Skeletal muscle satellite cell (primary cell): ENCODE measurements around the gene OR2M3. TPM values are rescaled to one million over a fixed set of nuclear protein-coding genes. Genes with fewer than 3 reads are reported as not detected.

Source experiments
- H3K27me3 ChIP-seq: 2 replicates; pipeline ENCODE4 v1.7.0; 2013; ENCODE audit warnings: low read length; ENCODE audit not compliant: control insufficient read depth, insufficient read depth
- H3K36me3 ChIP-seq: 2 replicates; pipeline ENCODE4 v1.7.0; 2013; ENCODE audit warnings: mild to moderate bottlenecking, control low read depth, low read length; ENCODE audit not compliant: insufficient read depth
- H3K4me1 ChIP-seq: 2 replicates; pipeline ENCODE4 v1.7.0; 2013; ENCODE audit warnings: low read length; ENCODE audit not compliant: control insufficient read depth, insufficient read depth
- H3K4me2 ChIP-seq: 2 replicates; pipeline ENCODE4 v1.7.0; 2013; ENCODE audit warnings: mild to moderate bottlenecking, low read length
- H3K4me3 ChIP-seq: 2 replicates; pipeline ENCODE4 v1.7.0; 2013; ENCODE audit warnings: low read length
- H3K9ac ChIP-seq: 2 replicates; pipeline ENCODE4 v1.7.0; 2013; ENCODE audit warnings: mild to moderate bottlenecking, low read depth, low read length, moderate library complexity
- H3K9me3 ChIP-seq: replicated peaks from 2 replicates; pipeline ENCODE4 v1.7.0; 2013; ENCODE audit warnings: mild to moderate bottlenecking, control low read depth, low read length
- total RNA-seq: library from RNA; depleted of rRNA; stranded (reverse); fragments of >200 nt; gene quantifications from 2 replicates; pipeline ENCODE4 v1.2.3, GENCODE V29; 2012; rRNA removed

OR2M3 gene
- 0.22 TPM in 1 of 2 replicates, not detected in the other for total RNA-seq

- no peaks in the 10 kb centered on the region for H3K27me3 ChIP-seq
- H3K4me3 ChIP-seq = no peak within 1 kb of the TSS
- no peaks in the 10 kb centered on the region for H3K9me3 ChIP-seq
- no peak within 1 kb of the TSS for H3K4me2 ChIP-seq
- H3K4me1 ChIP-seq = no peaks in the 10 kb centered on the region
- H3K36me3 ChIP-seq = no peaks in the 10 kb centered on the region
- no peak within 1 kb of the TSS for H3K9ac ChIP-seq
Measured at GRCh38 chr1:248196965-248197364, at the start of gene OR2M3. TSS of gene OR2M3 (plus strand) at chr1:248197265. CDS start at chr1:248203068, 5,803 bp downstream.

- peaks cover 15% of the 10 kb centered on the region for H3K9me3 ChIP-seq
- no peaks in the 10 kb centered on the region for H3K4me1 ChIP-seq
- no peak overlapping the region for H3K4me3 ChIP-seq
- H3K9ac ChIP-seq = no peak overlapping the region
- H3K36me3 ChIP-seq = no peaks in the 10 kb centered on the region
- H3K4me2 ChIP-seq = no peak overlapping the region
- no peaks in the 10 kb centered on the region for H3K27me3 ChIP-seq
Measured at GRCh38 chr1:248152056-248152827, 44.8 kb upstream of the OR2M3 start.

- Histone ChIP-seq H3K4me1 (no peaks in the 10 kb centered on the region), H3K4me3 (no peak overlapping the region), H3K27me3 (no peaks in the 10 kb centered on the region), H3K4me2 (no peak overlapping the region), H3K9ac (no peak overlapping the region), H3K36me3 (no peaks in the 10 kb centered on the region), H3K9me3 (peaks cover 12% of the 10 kb centered on the region)
Measured at GRCh38 chr1:248155927-248156326, 41.1 kb upstream of the OR2M3 start.

GRCh38 chr1:248158758-248159157, 38.3 kb upstream of the OR2M3 start:
- Histone ChIP-seq H3K27me3 (no peaks in the 10 kb centered on the region), H3K9me3 (peaks cover 4% of the 10 kb centered on the region), H3K4me2 (no peak overlapping the region), H3K36me3 (no peaks in the 10 kb centered on the region), H3K4me3 (no peak overlapping the region), H3K4me1 (no peaks in the 10 kb centered on the region), H3K9ac (no peak overlapping the region)

GRCh38 chr1:248164031-248164430, 33.0 kb upstream of the OR2M3 start:
- peaks cover 4% of the 10 kb centered on the region for H3K9me3 ChIP-seq
- H3K36me3 ChIP-seq = no peaks in the 10 kb centered on the region
- H3K27me3 ChIP-seq = no peaks in the 10 kb centered on the region
- no peaks in the 10 kb centered on the region for H3K4me1 ChIP-seq
- H3K9ac ChIP-seq = no peak overlapping the region
- no peak overlapping the region for H3K4me2 ChIP-seq
- H3K4me3 ChIP-seq = no peak overlapping the region

GRCh38 chr1:248165186-248165585, 31.9 kb upstream of the OR2M3 start:
- Histone ChIP-seq H3K4me2 (no peak overlapping the region), H3K27me3 (no peaks in the 10 kb centered on the region), H3K4me1 (no peaks in the 10 kb centered on the region), H3K36me3 (no peaks in the 10 kb centered on the region), H3K9ac (no peak overlapping the region), H3K4me3 (no peak overlapping the region), H3K9me3 (peaks cover 4% of the 10 kb centered on the region)

GRCh38 chr1:248174521-248174920, 22.5 kb upstream of the OR2M3 start, which contains the start of gene OR2M2:
TSS of gene OR2M2 (plus strand) at chr1:248174821. CDS start at chr1:248179986, 5,165 bp downstream.
- no peaks in the 10 kb centered on the region for H3K4me1 ChIP-seq
- no peak within 1 kb of the TSS for H3K9ac ChIP-seq
- no peaks in the 10 kb centered on the region for H3K9me3 ChIP-seq
- no peak within 1 kb of the TSS for H3K4me3 ChIP-seq
- H3K4me2 ChIP-seq = no peak within 1 kb of the TSS
- H3K36me3 ChIP-seq = no peaks in the 10 kb centered on the region
- H3K27me3 ChIP-seq = no peaks in the 10 kb centered on the region

GRCh38 chr1:248183996-248184395, 13.1 kb upstream of the OR2M3 start:
- Histone ChIP-seq H3K27me3 (no peaks in the 10 kb centered on the region), H3K4me2 (no peak overlapping the region), H3K9me3 (no peaks in the 10 kb centered on the region), H3K9ac (no peak overlapping the region), H3K36me3 (no peaks in the 10 kb centered on the region), H3K4me3 (no peak overlapping the region), H3K4me1 (no peaks in the 10 kb centered on the region)

- Histone ChIP-seq H3K9ac (no peak overlapping the region), H3K4me2 (no peak overlapping the region), H3K9me3 (no peaks in the 10 kb centered on the region), H3K27me3 (no peaks in the 10 kb centered on the region), H3K4me1 (no peaks in the 10 kb centered on the region), H3K36me3 (no peaks in the 10 kb centered on the region), H3K4me3 (no peak overlapping the region)
Measured at GRCh38 chr1:248187363-248187762, 9.7 kb upstream of the OR2M3 start.

- no peaks in the 10 kb centered on the region for H3K4me1 ChIP-seq
- H3K4me3 ChIP-seq = no peak overlapping the region
- H3K4me2 ChIP-seq = no peak overlapping the region
- no peaks in the 10 kb centered on the region for H3K9me3 ChIP-seq
- H3K27me3 ChIP-seq = no peaks in the 10 kb centered on the region
- no peak overlapping the region for H3K9ac ChIP-seq
- H3K36me3 ChIP-seq = no peaks in the 10 kb centered on the region
Measured at GRCh38 chr1:248189026-248189425, 8.0 kb upstream of the OR2M3 start.

- Histone ChIP-seq H3K9ac (no peak overlapping the region), H3K4me2 (no peak overlapping the region), H3K27me3 (no peaks in the 10 kb centered on the region), H3K36me3 (no peaks in the 10 kb centered on the region), H3K4me1 (no peaks in the 10 kb centered on the region), H3K4me3 (no peak overlapping the region), H3K9me3 (no peaks in the 10 kb centered on the region)
Measured at GRCh38 chr1:248194117-248194516, 2.9 kb upstream of the OR2M3 start.

GRCh38 chr1:248215880-248216279, 18.8 kb downstream of the OR2M3 start:
- H3K36me3 ChIP-seq = no peaks in the 10 kb centered on the region
- no peak overlapping the region for H3K4me3 ChIP-seq
- no peaks in the 10 kb centered on the region for H3K4me1 ChIP-seq
- H3K4me2 ChIP-seq = no peak overlapping the region
- no peaks in the 10 kb centered on the region for H3K27me3 ChIP-seq
- H3K9me3 ChIP-seq = peaks cover 4% of the 10 kb centered on the region
- no peak overlapping the region for H3K9ac ChIP-seq
